ENCODE results near the gene SNX21.

Gene SNX21

GRCh38 chr20:45850926-45851325 is 17.3 kb downstream of the SNX21 start:
- TF ChIP-seq SPI1 (IDR thresholded peaks at IDR 0.05; ENCODE audit: borderline replicate concordance, low read depth) (no peak), GABPA (IDR thresholded peaks at IDR 0.05; ENCODE audit: low read depth) (no peak), CTCF (IDR thresholded peaks at IDR 0.05; ENCODE audit: insufficient read depth, low read length) (no peak), POLR2AphosphoS5 (IDR thresholded peaks at IDR 0.05; ENCODE audit: low read depth) (no peak), REST (IDR thresholded peaks at IDR 0.05; ENCODE audit: insufficient replicate concordance, low read depth) (no peak)

GRCh38 chr20:45851501-45851900 is 17.9 kb downstream of the SNX21 start:
- no peak overlapping the region for H3K4me3 ChIP-seq (replicated peaks; ENCODE audit: insufficient read depth, low read length)
- no peaks in the 10 kb centered on the region for H3K27me3 ChIP-seq (ENCODE audit: insufficient read depth, poor library complexity, severe bottlenecking)
- DNase-seq (ENCODE audit: low read depth in 1 of 2, low spot score in 1 of 2): no peak
- TF ChIP-seq POLR2AphosphoS5 (IDR thresholded peaks at IDR 0.05; ENCODE audit: low read depth) (no peak), GABPA (IDR thresholded peaks at IDR 0.05; ENCODE audit: low read depth) (no peak)
- H3K27ac ChIP-seq (replicated peaks): no peak overlapping the region

More at GRCh38 chr20:45850926-45851325, 17.3 kb downstream of the SNX21 start:
- H3K27ac ChIP-seq (replicated peaks): no peak overlapping the region
- H3K4me3 ChIP-seq (replicated peaks; ENCODE audit: insufficient read depth, low read length): no peak overlapping the region
- no peaks in the 10 kb centered on the region for H3K27me3 ChIP-seq (ENCODE audit: insufficient read depth, poor library complexity, severe bottlenecking)
- DNase-seq (ENCODE audit: low read depth in 1 of 2, low spot score in 1 of 2): no peak

GRCh38 chr20:45852326-45852725 is 18.7 kb downstream of the SNX21 start:
- no peak overlapping the region for H3K27ac ChIP-seq (replicated peaks)
- no peaks in the 10 kb centered on the region for H3K27me3 ChIP-seq (ENCODE audit: insufficient read depth, poor library complexity, severe bottlenecking)
- H3K4me3 ChIP-seq (replicated peaks; ENCODE audit: insufficient read depth, low read length): no peak overlapping the region
- DNase-seq (ENCODE audit: low read depth in 1 of 2, low spot score in 1 of 2): no peak
- TF ChIP-seq SPI1 (IDR thresholded peaks at IDR 0.05; ENCODE audit: borderline replicate concordance, low read depth) (no peak), GABPA (IDR thresholded peaks at IDR 0.05; ENCODE audit: low read depth) (no peak), POLR2AphosphoS5 (IDR thresholded peaks at IDR 0.05; ENCODE audit: low read depth) (no peak), REST (IDR thresholded peaks at IDR 0.05; ENCODE audit: insufficient replicate concordance, low read depth) (no peak), CTCF (IDR thresholded peaks at IDR 0.05; ENCODE audit: insufficient read depth, low read length) (no peak)

- H3K27ac ChIP-seq (replicated peaks): no peak overlapping the region
- TF ChIP-seq POLR2AphosphoS5 (IDR thresholded peaks at IDR 0.05; ENCODE audit: low read depth): no peak
- TF ChIP-seq SPI1 (IDR thresholded peaks at IDR 0.05; ENCODE audit: borderline replicate concordance, low read depth): no peak
- no peak for TF ChIP-seq CTCF (IDR thresholded peaks at IDR 0.05; ENCODE audit: insufficient read depth, low read length)
- no peak for TF ChIP-seq GABPA (IDR thresholded peaks at IDR 0.05; ENCODE audit: low read depth)
- TF ChIP-seq REST (IDR thresholded peaks at IDR 0.05; ENCODE audit: insufficient replicate concordance, low read depth): no peak
- H3K4me3 ChIP-seq (replicated peaks; ENCODE audit: insufficient read depth, low read length): no peak overlapping the region
- H3K27me3 ChIP-seq (ENCODE audit: insufficient read depth, poor library complexity, severe bottlenecking): no peaks in the 10 kb centered on the region
- DNase-seq (ENCODE audit: low read depth in 1 of 2, low spot score in 1 of 2): no peak
Observed at GRCh38 chr20:45853484-45853883, 19.9 kb downstream of the SNX21 start.

Data from HL-60 (cell line).